ENCODE measurements around the gene LPP. TPM values are rescaled to one million over a fixed set of nuclear protein-coding genes. Genes with fewer than 3 reads are reported as not detected.
A peak's percentile ranks its signal among the peaks of the same experiment; 100 is the strongest.

The LPP gene
- total RNA-seq, 1 donor from 2014 or later, result 109 TPM

- ATAC-seq, result no peak
- intact Hi-C loops (cut with micrococcal nuclease), result no loop called here
- DNase-seq, result no peak
Measured at GRCh38 chr3:188568736-188569135, 414.8 kb downstream of the LPP start.

- intact Hi-C loops (cut with micrococcal nuclease), result no loop called here
- DNase-seq (no peak), ATAC-seq (peak; percentile 43)
Measured at GRCh38 chr3:188571531-188572095, 417.7 kb downstream of the LPP start.

- DNase-seq, result peak; percentile 19
- intact Hi-C loops (cut with micrococcal nuclease), result no loop called here
- no peak for ATAC-seq
Measured at GRCh38 chr3:188573291-188573940, 419.5 kb downstream of the LPP start.

GRCh38 chr3:188573956-188574355, 420.0 kb downstream of the LPP start:
- peak; percentile 41 for ATAC-seq
- intact Hi-C loops (cut with micrococcal nuclease), result no loop called here
- no peak for DNase-seq

- peak; percentile 7 for ATAC-seq
- DNase-seq, result no peak
- intact Hi-C loops (cut with micrococcal nuclease), result no loop called here
Measured at GRCh38 chr3:188574885-188575284, 420.9 kb downstream of the LPP start.

- DNase-seq (no peak), ATAC-seq (no peak)
- intact Hi-C loops (cut with micrococcal nuclease), result no loop called here
Measured at GRCh38 chr3:188575501-188575900, 421.5 kb downstream of the LPP start.

- intact Hi-C loops (cut with micrococcal nuclease), result no loop called here
- DNase-seq, result no peak
- ATAC-seq, result no peak
Measured at GRCh38 chr3:188577539-188577938, 423.6 kb downstream of the LPP start.

GRCh38 chr3:188578576-188579363, 424.8 kb downstream of the LPP start:
- ATAC-seq (peak; percentile 95), DNase-seq (peak; percentile 68)
- intact Hi-C loops (cut with micrococcal nuclease), result no loop called here

GRCh38 chr3:188580223-188580622, 426.3 kb downstream of the LPP start:
- no peak for ATAC-seq
- intact Hi-C loops (cut with micrococcal nuclease), result no loop called here
- no peak for DNase-seq

GRCh38 chr3:188580659-188581058, 426.7 kb downstream of the LPP start:
- intact Hi-C loops (cut with micrococcal nuclease), result no loop called here
- DNase-seq (no peak), ATAC-seq (no peak)

GRCh38 chr3:188581365-188581764, 427.4 kb downstream of the LPP start:
- no peak for DNase-seq
- ATAC-seq, result no peak
- intact Hi-C loops (cut with micrococcal nuclease), result no loop called here

- ATAC-seq (no peak), DNase-seq (no peak)
- intact Hi-C loops (cut with micrococcal nuclease), result no loop called here
Measured at GRCh38 chr3:188581792-188582191, 427.8 kb downstream of the LPP start.

- DNase-seq (no peak), ATAC-seq (no peak)
- intact Hi-C loops (cut with micrococcal nuclease), result no loop called here
Measured at GRCh38 chr3:188583341-188584161, 429.6 kb downstream of the LPP start.

- peak; percentile 65 for ATAC-seq
- no peak for DNase-seq
- intact Hi-C loops (cut with micrococcal nuclease), result no loop called here
Measured at GRCh38 chr3:188584162-188584529, 430.2 kb downstream of the LPP start.

- intact Hi-C loops (cut with micrococcal nuclease), result no loop called here
- no peak for ATAC-seq
- DNase-seq, result no peak
Measured at GRCh38 chr3:188584958-188585689, 431.2 kb downstream of the LPP start.

GRCh38 chr3:188589071-188589470, 435.1 kb downstream of the LPP start:
- intact Hi-C loops (cut with micrococcal nuclease), result no loop called here
- ATAC-seq (no peak), DNase-seq (no peak)

GRCh38 chr3:188589771-188590170, 435.8 kb downstream of the LPP start:
- no peak for ATAC-seq

GRCh38 chr3:188590557-188590956, 436.6 kb downstream of the LPP start:
- ATAC-seq, result no peak
- DNase-seq, result no peak
- intact Hi-C loops (cut with micrococcal nuclease), result no loop called here

More at GRCh38 chr3:188589771-188590170, 435.8 kb downstream of the LPP start:
- DNase-seq, result no peak
- intact Hi-C loops (cut with micrococcal nuclease), result no loop called here

GRCh38 chr3:188594139-188594538, 440.2 kb downstream of the LPP start:
- DNase-seq, result no peak
- intact Hi-C loops (cut with micrococcal nuclease), result no loop called here
- peak; percentile 48 for ATAC-seq

Data from left ventricle myocardium superior (tissue), 1 donor.